HG02642 (cell line): ENCODE data around the gene ZPR1.
A peak's percentile ranks its signal among the peaks of the same experiment; 100 is the strongest.
"Not testable (repeated sequence)": the region's sequence is repeated elsewhere in the genome, so short reads cannot be mapped to it uniquely, and the experiment has no call there.

ENCODE experiments used
- ATAC-seq: cut with Tn5 transposase; IDR thresholded peaks from one replicate; pipeline ENCODE4 v1.9.1; 2021; ENCODE audit warnings: mild to moderate bottlenecking; ENCODE audit not compliant: unreplicated experiment, poor library complexity

ZPR1 gene

DNA sequence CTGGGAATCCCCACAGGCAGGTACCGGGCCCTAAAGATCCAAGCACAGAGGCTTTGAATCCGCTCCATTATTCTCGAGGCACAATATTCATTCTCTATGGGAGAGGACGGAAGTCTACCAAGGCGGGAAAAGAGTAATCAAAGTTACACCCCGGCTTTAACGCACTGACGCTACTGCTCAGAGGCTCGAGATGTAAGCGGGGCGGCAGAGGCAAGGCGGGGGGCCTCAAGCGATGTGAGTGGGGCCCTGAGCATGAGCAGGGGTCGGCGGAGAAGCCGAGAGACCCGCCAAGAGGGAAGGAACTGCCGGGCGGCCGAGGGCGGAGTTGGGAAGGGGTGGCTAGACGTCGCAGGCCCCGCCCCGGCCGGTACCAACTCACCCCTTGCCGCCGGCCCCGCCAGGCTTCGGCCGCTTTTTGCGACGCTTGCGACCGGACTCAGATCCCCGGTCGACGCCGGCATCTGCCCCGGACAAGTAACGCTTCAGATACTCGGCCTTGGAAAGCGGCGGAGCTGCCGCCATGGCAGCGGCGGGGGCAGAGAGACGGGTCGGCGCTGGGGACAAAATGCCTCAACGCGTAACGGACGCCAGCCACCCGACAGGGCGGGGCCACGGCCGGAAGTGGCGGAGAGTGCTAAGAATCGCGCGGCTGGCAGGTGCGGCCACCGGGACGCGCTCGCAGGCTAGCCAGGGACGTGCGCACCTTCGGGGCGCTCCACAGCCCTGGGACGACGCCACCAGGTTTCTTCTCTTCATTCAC, 15.2 kb downstream of the ZPR1 start, which contains the start of gene BUD13:
BUD13 (minus strand) TSS at position 545 of the 760 bp plus-strand sequence; CDS start at position 522, 23 bp downstream.
- ATAC-seq = peak; percentile 93

DNA sequence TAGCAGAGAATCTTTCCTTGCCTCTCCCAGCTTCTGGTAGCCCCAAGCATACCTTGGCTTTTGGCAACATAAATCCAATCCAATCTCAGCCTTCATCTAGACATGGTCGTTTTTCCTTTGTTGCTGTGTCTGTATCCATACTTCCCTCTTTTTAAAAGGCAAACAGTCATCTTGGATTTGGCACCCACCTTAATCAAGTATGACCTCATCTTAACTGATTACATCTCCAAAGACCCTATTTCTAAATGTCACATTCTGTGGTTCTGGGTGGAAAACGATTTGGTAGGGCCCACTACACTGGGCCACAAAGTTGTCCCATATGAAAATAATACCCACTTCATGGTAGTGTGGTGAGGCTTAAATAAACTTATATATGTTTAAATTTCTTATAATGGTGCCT, 15.9 kb downstream of the ZPR1 start:
- ATAC-seq = no peak

DNA sequence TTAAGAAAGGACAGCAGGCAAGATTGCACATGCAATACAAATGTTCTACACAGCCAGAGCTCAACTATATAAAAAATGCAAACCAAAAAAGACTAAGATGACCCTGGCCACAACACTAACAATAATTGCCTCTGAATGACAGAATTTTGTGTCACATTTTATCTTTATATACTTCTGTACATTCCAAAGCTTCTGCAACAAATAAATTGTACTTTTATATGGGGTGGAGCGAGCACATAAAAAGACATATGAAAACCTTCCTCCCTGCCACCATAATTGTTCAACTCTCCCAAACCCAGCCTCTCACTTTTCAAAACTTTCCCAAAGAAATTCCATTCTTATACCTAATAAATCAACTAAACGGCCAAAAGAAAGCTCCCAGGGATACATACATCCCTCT, 25.7 kb downstream of the ZPR1 start:
- no peak for ATAC-seq

DNA sequence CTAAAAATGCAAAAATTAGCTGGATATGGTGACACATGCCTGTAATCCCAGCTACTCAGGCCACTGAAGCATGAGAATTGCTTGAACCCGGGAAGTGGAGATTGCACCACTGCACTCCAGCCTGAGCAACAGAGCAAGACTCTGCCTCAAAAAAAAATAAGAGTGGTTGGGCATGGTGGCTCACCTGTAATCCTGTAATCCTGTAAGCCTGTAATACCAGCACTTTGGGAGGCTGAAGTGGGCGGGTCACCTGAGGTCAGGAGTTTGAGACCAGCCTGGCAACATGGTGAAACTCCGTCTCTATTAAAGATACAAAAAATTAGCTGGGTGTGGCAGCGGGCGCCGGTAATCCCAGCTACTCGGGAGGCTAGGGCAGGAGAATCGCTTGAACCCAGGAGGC, 31.8 kb downstream of the ZPR1 start:
- not testable (repeated sequence) for ATAC-seq

DNA sequence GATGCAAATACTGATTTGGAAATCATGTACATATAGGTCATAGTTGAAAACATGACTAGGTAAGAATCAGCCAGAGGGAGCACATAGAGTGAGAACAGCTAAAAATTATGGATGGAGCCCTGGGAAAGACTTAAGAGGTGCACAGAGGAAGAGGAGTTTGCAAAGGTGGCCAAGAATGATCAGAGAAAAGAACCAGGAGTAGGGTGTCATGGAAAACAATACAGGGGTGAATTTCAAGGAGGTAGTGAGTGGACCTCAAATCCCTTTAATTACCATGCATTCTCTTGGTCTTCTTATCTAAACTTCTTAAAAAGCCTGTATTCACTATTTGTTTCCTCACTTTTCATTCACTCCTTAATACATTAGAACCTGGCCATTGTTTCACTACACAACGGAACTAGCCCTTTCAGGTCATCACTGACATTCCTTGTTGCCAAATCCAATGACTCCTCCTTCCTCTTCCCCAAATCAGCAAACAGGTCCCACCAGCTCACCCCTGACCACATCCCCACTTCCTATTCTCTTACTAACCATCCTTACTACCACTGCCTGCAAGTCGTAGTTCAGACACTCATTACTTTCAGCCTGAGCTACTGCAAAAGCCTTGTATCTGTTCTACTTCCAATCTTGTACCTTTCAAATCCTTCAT, 37.6 kb downstream of the ZPR1 start:
- ATAC-seq = no peak

DNA sequence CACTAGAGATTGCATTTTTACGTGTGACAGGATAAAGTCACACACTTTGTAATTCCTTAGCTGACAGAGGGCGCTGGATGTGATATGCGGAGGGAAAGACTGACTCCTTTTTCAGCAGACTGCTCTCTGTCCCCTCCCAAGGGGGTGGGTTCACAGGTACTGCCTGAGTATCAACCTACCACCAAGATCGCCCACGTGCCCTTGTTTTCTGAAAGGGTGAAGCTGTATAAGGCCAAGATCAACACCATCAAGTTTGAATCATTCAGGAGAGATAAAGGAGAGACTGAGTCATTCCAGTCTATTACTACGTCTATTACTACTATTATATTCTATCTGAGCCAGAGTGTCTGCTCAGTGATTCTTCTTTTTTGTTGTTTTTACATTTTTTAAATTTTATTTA, 45.7 kb downstream of the ZPR1 start:
- no peak for ATAC-seq

DNA sequence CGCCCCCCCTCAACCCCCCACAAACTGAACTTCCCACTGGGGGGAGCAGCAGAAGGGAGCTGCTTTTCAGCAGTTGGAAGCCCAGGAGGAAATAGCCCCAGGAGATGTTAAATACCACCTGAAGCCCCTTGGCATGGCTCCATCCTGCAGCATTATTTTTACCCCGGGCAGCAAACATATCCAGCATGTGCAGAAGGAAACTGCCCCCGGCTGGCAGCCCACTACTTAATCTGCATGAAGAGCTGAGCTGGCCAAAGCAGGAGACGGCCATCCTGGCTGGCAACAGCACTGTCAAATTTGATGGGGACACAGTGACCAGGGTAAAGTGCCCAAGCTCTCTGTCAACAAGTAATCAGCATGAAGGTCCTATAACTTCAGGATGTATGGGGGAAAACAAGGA, 47.1 kb downstream of the ZPR1 start:
- no peak for ATAC-seq

GRCh38 chr11:116738975-116739374, 48.8 kb downstream of the ZPR1 start:
- ATAC-seq = no peak

DNA sequence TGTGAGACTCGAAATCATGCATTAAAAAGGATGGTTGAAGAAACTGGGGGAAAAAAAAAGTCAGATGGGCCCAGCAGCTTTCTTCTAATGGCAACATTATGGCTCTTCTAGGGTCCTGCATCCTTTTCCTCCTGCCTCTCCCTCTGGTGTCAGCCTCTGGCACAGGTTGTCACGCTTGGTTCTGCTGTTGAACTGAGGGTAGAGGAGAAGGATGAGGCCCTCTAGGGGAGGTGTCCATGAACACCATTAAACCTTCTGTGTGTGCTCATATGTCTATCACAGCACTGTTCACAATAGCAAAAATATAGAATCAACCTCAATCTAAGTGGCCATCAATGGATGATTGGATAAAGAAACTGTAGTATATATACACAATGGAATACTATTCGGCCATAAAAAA, 51.1 kb downstream of the ZPR1 start:
- no peak for ATAC-seq

DNA sequence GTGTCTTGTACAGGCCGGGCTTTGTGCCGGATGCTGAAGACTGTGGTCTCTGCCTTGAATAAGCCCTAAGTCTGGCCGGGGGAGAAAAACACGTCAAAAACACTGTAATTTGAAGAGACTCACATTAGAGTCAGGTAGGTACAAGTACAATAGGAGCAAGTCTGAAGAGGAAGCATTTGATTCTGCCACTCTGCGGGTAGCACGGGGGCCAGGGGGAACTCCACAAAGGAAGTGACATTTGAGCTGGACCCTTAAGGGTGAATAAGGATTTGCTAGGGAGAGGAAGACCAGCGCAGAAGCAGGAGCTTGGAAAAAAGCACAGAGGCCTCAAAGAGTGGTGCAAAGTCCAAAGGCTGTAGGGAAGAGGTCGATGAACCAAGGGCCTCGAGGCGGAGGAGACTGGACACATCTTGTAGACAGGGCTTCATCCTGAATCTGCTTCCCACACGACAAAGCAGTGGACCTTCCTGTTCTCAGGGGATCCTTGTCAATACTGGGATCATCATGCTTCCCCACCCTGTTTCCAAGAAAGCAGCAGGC, 53.8 kb downstream of the ZPR1 start:
- ATAC-seq = no peak

- ATAC-seq = peak; percentile 41
These were observed 54.6 kb downstream of the ZPR1 start for GRCh38 chr11:116733043-116733755.

DNA sequence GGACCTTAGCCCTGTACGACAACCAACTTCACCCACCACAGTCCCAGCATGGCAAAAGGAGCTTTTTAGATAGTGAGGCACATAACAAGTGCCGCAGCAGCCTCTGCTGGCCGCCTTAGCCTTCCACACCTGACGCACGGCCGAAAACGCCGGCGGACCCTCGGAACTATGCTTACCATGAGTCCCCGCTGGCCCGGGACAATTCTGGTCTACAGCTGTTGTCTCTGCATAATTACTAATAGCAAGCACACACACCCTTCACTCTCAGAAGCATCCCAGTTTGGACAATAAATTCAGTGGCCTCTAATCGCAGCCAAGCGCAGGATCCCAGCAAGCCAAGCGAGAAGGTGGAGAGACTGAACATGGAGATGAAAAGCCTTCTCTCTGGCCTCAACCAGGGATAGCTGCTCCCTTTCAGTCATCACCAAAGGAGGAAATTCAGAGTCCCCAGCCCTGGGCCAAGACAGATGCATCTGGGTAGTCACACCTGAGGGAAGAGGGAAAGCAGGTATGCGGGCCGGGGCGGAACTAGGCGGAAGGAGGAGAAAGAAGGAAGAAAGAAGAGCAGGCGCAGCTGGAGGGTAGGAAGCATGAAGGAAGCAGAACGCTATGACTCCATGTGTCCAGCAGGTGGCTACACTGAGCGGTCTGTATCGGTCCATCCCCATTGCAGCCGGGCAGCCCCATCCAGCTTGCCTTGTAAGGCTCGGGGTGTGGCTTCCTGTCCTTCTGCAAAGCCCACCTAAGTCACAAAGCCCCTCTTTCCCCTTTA, 55.4 kb downstream of the ZPR1 start:
- peak; percentile 76 for ATAC-seq

GRCh38 chr11:116731821-116732220, 56.0 kb downstream of the ZPR1 start:
- ATAC-seq = no peak

GRCh38 chr11:116731097-116731761, 56.6 kb downstream of the ZPR1 start:
- no peak for ATAC-seq

DNA sequence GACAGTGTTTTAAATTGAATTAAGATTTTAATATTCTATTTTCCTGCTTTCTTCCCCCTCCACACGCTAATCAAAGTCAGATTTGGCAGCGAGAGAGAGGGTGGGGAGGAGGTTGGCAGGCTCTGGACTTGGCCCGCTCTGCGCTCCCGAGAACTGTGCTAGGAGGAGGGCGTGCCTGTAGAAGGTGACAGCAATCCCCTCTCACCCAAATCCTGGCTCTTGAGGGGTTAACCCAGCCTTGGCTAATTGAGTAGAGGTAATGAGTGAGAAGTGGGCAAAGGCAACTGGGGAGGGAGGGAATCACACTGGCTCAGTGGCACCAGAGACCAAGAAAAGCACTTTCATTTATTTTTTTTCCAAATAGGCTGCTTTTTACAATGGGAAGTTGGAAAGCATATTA, 57.2 kb downstream of the ZPR1 start:
- ATAC-seq = no peak

DNA sequence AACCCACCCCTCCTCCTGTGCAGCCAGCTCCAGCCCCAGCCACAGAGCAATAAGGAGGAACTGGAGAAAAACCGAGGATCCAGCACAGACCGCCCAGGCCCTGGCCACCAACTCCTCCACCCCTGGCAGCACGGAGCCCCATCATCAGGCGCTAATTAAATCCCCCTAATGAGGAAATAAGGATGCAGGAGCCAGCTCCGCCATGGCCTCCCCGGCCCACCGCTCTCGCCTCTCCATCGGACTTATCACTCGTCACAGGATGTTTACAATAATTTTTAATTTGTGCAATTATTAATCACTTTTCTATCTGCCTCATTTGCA, 57.6 kb downstream of the ZPR1 start:
- no peak for ATAC-seq

DNA sequence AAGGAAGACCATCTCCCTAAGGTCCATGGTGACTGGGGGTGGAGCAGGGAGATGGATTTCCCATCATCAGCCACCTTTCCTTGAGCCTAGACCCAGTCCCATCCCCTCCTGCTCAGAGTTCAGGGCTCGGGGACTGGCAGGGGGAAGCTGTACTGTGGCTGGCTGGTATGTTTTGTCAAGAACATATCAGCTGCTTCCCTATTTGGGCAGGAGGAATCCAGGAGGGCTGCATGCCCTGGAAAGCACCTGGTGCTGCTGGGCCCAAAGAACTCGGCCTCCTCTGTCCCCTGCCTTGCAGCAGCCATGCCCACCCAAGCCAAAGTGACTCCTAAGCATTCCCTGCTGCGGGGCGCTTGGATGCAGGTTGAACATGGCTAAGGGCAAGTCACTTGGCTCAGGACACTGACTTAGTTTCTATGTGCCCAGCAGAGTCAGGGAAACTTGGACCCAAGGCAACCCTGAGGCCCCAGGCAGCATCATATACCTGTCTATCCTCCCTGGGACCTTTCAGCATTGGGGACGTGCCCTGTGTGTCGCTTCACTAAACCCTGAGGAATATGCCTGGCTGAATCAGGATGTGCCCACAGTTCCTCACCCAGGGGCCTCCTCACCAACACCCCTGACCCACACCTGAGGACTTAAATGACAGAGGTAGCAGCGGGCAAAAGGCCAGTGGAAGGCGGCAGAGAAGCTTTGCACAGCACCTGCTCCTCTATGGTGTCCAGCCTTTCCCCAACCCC, 58.2 kb downstream of the ZPR1 start:
- ATAC-seq = no peak

DNA sequence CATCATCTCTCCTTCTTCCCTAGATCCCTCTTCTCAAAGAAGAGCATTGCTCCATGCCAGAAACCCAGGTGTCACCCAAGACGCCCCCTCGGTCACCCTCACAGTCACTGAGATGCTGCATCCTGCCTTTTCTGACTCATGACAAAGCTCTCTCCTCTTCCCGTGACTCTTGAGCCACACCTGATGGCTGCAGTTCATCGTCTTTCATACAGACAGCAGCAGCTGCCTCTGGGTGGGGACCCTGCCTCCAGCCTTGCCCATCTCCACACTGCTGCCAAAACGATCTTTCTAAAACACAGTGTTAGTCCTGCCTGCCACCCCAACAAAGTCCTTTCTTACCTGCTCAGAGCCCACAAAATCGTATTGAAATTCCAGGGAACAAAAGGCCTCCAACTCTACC, 59.8 kb downstream of the ZPR1 start:
- no peak for ATAC-seq
